Liver (tissue), 9 donors: ENCODE measurements around the gene LMOD3. TPM values are rescaled to one million over a fixed set of nuclear protein-coding genes. Genes with fewer than 3 reads are reported as not detected.
A peak's percentile ranks its signal among the peaks of the same experiment; 100 is the strongest.

Source experiments
- DNase-seq: peaks from one replicate; pipeline ENCODE4 v3.0.0-alpha.2; 2017; ENCODE audit warnings: low spot score
- H3K27ac ChIP-seq, 2 donors: one replicate each; pipeline ENCODE4 v1.7.0; 2013; ENCODE audit warnings: inconsistent platforms in 2 of 2, low read length in 2 of 2, control low read depth in 1 of 2, low read depth in 1 of 2, mild to moderate bottlenecking in 1 of 2
- H3K27me3 ChIP-seq, 4 donors: one replicate each; pipeline versions ENCODE4 v1.6.1 to v1.7.0; 2013; ENCODE audit warnings: low read length in 3 of 4, inconsistent platforms in 1 of 4, mild to moderate bottlenecking in 1 of 4, moderate library complexity in 1 of 4; ENCODE audit not compliant: control insufficient read depth in 4 of 4, insufficient read depth in 4 of 4
- H3K36me3 ChIP-seq, 4 donors: one replicate each; pipeline versions ENCODE4 v1.6.1 to v1.7.0; 2013; ENCODE audit warnings: low read length in 3 of 4, mild to moderate bottlenecking in 3 of 4, low read depth in 1 of 4, moderate library complexity in 1 of 4; ENCODE audit not compliant: control insufficient read depth in 4 of 4, insufficient read depth in 3 of 4
- H3K4me1 ChIP-seq, 4 donors: one replicate each; pipeline versions ENCODE4 v1.6.1 to v1.7.0; 2013; ENCODE audit warnings: low read length in 3 of 4, mild to moderate bottlenecking in 3 of 4, moderate library complexity in 1 of 4; ENCODE audit not compliant: control insufficient read depth in 4 of 4, insufficient read depth in 4 of 4
- H3K4me3 ChIP-seq, 3 donors: one replicate each; pipeline versions ENCODE4 v1.6.1 to v1.7.0; 2013; ENCODE audit warnings: low read length in 3 of 3, control low read depth in 1 of 3, low read depth in 1 of 3, mild to moderate bottlenecking in 1 of 3
- H3K9ac ChIP-seq, 2 donors: one replicate each; pipeline ENCODE4 v1.7.0; 2013; ENCODE audit warnings: low read length in 2 of 2, mild to moderate bottlenecking in 2 of 2, moderate library complexity in 2 of 2, control low read depth in 1 of 2, low read depth in 1 of 2
- H3K9me3 ChIP-seq, 4 donors: one replicate each; pipeline versions ENCODE4 v1.6.1 to v1.7.0; 2013; ENCODE audit warnings: low read length in 3 of 4; ENCODE audit not compliant: control insufficient read depth in 4 of 4
- FOXA1 ChIP-seq: IDR thresholded peaks from 2 replicates; pipeline ENCODE4 v1.6.1; 2016; ENCODE audit warnings: antibody characterized with exemption
- FOXA2 ChIP-seq: IDR thresholded peaks from 2 replicates; pipeline ENCODE4 v1.6.1; 2016; ENCODE audit warnings: antibody characterized with exemption
- GABPA ChIP-seq, 2 donors: IDR thresholded peaks in 1 of 2; conservative IDR thresholded peaks in 1 of 2; 2 replicates each; pipeline ENCODE4 v1.6.1; 2016; ENCODE audit warnings: antibody characterized with exemption in 2 of 2, mild to moderate bottlenecking in 1 of 2, moderate library complexity in 1 of 2
- HNF4A ChIP-seq, 2 donors: conservative IDR thresholded peaks; 2 replicates each; pipeline ENCODE4 v1.6.1; 2016; ENCODE audit warnings: antibody characterized with exemption in 2 of 2, mild to moderate bottlenecking in 2 of 2
- HNF4G ChIP-seq: IDR thresholded peaks from 2 replicates; pipeline ENCODE4 v1.6.1; 2016; ENCODE audit warnings: antibody characterized with exemption
- JUND ChIP-seq, 2 donors: IDR thresholded peaks; 2 replicates each; pipeline ENCODE4 v1.6.1; 2016; ENCODE audit warnings: antibody characterized with exemption in 2 of 2
- RXRA ChIP-seq, 2 donors: IDR thresholded peaks; 2 replicates each; pipeline ENCODE4 v1.6.1; 2017 to 2018; ENCODE audit warnings: antibody characterized with exemption in 2 of 2, mild to moderate bottlenecking in 1 of 2
- SP1 ChIP-seq: IDR thresholded peaks from 2 replicates; pipeline ENCODE4 v1.6.1; 2018; ENCODE audit warnings: antibody characterized with exemption, mild to moderate bottlenecking
- YY1 ChIP-seq: IDR thresholded peaks from 2 replicates; pipeline ENCODE4 v1.6.1; 2016; ENCODE audit warnings: antibody characterized with exemption, mild to moderate bottlenecking
- WGBS: extraction: QIAGEN DNeasy Blood & Tissue Kit; methylation state at CpG from one replicate; pipeline ENCODE4 v1.1.7; 2013; 5-methylcytosine and 5-hydroxymethylcytosine counted together
- polyA plus RNA-seq, 2 donors: library from polyadenylated mRNA; stranded (reverse) in 1 of 2; unstranded in 1 of 2; fragments of 200-250 nt in 1 of 2; fragments of >200 nt in 1 of 2; fragmentation: Nextera tagmentation in 1 of 2; extraction: Ambion mirVana in 1 of 2; gene quantifications; one replicate each; pipeline versions ENCODE4 v1.2.1 to v1.2.3, GENCODE V29; 2013 to 2015
- total RNA-seq, 2 donors: library from RNA; depleted of rRNA; stranded (reverse); fragments of >200 nt; gene quantifications; one replicate each; pipeline ENCODE4 v1.2.3, GENCODE V29; 2014
- TF ChIP-seq, protein P1 (sequence below): IDR thresholded peaks from 2 replicates; pipeline ENCODE4 v1.6.1; 2016; ENCODE audit warnings: antibody characterized with exemption
- TF ChIP-seq, protein P2 (sequence below): IDR thresholded peaks from 2 replicates; pipeline ENCODE4 v1.6.1; 2016; ENCODE audit warnings: antibody characterized with exemption, mild to moderate bottlenecking
- donor health status: healthy.
- donor health status: healthy.
- donor health status: healthy.
- donor health status: healthy.
- donor health status: healthy.

Gene LMOD3
- total and polyA plus RNA-seq, 4 donors: 0.02 to 0.04 TPM; not detected in 2

DNA sequence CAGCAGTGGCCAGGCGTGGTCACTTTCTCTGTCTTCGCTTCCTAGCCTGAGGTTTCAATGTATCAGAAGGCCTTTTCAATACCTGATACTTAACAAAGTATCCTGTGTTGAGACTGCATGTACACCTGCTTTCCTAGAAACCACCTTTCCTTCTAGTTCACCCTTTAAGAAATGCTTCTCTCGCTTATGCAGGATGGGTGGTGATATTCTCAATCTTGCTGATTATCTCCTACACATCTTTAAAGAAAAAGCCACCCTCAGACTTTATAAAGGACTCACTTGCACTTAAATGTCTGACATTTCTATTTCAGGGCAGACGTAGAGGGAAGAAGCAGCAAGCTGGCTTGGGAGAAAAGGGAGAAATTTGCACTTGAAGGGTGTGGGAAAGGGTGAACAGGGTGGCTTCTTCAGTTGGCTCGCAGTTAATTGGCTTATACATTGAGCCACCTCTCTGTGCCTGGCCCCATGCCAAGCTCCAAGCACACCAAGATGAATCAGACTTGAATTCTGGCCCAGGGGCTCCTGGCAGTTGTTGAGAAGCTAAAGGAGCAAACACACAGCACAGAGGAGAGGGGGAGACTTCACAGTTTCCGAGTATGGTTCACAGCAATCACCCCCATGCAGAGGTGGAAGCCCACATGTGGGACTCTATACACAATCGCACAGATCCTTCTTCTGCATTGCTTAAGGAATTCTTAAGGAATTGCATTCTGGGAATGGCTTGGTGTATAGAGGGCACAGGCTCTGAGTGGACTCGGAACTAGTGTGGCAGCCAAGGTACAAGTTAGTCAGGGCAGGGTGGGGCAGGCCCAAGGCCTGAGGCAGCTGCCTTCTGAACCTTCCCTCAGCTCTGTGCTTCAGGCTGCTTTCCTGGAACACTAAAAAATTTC lies 36.3 kb downstream of the LMOD3 start:
- Histone ChIP-seq H3K9ac (peak overlapping the region; percentile 43 to 91), H3K27ac (peak overlapping the region; percentile 85 to 94)
- 16% methylated on average over 8 of the region's 8 CpGs for WGBS

DNA sequence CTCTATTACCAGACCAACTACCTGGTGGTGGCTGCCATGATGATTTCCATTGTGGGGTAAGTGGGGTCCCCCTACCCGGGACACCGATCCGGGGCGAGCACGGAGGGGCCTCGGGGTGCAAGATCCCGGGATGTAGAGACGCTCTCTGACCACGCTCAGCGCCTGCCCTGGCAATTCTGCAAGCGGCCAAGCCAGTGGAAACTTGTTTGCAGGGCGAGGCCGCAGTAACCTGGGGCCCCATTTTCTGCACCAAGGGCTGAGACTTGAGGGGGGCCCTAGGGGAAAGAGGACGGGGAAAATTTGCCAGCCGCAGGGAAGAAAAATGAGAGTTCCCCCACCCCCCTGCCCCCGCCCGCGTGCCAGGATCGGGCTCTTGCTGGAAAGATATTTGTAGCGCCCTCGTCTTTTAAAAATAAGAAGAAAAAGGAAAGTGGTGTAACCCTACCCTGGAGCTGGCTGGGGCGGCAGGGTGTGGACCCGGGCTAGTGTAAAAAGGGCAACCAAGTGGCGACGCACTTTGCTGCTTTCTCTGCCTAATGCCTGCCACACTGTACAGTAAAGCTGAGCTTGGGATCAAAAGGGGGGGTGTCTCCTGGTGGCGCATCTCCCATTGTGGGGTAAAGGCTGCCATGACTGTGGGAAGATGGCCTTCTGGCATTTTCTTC lies 37.1 kb downstream of the LMOD3 start:
- peak overlapping the region; percentile 85 to 94 for H3K27ac ChIP-seq
- peak overlapping the region; percentile 83 to 98 (median 97) for H3K4me3 ChIP-seq
- peaks cover 8 to 23% (median 17%) of the 10 kb centered on the region in 4 donors for H3K4me1 ChIP-seq
- no peaks in the 10 kb centered on the region for H3K36me3 ChIP-seq
- H3K27me3 ChIP-seq: no peaks in the 10 kb centered on the region
- peak overlapping the region; percentile 43 to 91 for H3K9ac ChIP-seq
- WGBS: under 1% methylated on average over 26 of the region's 26 CpGs
- TF ChIP-seq YY1: peak; percentile 76
- TF ChIP-seq, protein P1, sequence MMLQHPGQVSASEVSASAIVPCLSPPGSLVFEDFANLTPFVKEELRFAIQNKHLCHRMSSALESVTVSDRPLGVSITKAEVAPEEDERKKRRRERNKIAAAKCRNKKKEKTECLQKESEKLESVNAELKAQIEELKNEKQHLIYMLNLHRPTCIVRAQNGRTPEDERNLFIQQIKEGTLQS: no peak
- peak; percentile 58 for DNase-seq
- no peaks in the 10 kb centered on the region for H3K9me3 ChIP-seq

More for the DNA sequence above, 36.3 kb downstream of the LMOD3 start:
- TF ChIP-seq FOXA2 (no peak), FOXA1 (no peak), HNF4A (conservative IDR thresholded peaks at IDR 0.05) (peak in 1 of 2 donors; percentile 9), GABPA (IDR thresholded peaks at IDR 0.05 in 1 of 2, conservative IDR thresholded peaks at IDR 0.05 in 1 of 2) (no peak), JUND (IDR thresholded peaks at IDR 0.05) (no peak), RXRA (IDR thresholded peaks at IDR 0.05) (no peak), HNF4G (no peak), YY1 (no peak), SP1 (peak; percentile 9)
- TF ChIP-seq, protein P2, sequence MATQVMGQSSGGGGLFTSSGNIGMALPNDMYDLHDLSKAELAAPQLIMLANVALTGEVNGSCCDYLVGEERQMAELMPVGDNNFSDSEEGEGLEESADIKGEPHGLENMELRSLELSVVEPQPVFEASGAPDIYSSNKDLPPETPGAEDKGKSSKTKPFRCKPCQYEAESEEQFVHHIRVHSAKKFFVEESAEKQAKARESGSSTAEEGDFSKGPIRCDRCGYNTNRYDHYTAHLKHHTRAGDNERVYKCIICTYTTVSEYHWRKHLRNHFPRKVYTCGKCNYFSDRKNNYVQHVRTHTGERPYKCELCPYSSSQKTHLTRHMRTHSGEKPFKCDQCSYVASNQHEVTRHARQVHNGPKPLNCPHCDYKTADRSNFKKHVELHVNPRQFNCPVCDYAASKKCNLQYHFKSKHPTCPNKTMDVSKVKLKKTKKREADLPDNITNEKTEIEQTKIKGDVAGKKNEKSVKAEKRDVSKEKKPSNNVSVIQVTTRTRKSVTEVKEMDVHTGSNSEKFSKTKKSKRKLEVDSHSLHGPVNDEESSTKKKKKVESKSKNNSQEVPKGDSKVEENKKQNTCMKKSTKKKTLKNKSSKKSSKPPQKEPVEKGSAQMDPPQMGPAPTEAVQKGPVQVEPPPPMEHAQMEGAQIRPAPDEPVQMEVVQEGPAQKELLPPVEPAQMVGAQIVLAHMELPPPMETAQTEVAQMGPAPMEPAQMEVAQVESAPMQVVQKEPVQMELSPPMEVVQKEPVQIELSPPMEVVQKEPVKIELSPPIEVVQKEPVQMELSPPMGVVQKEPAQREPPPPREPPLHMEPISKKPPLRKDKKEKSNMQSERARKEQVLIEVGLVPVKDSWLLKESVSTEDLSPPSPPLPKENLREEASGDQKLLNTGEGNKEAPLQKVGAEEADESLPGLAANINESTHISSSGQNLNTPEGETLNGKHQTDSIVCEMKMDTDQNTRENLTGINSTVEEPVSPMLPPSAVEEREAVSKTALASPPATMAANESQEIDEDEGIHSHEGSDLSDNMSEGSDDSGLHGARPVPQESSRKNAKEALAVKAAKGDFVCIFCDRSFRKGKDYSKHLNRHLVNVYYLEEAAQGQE: no peak
- Histone ChIP-seq H3K4me1 (peaks cover 7 to 22% (median 15%) of the 10 kb centered on the region in 4 donors), H3K9me3 (no peaks in the 10 kb centered on the region), H3K36me3 (no peaks in the 10 kb centered on the region), H3K27me3 (no peaks in the 10 kb centered on the region), H3K4me3 (peak overlapping the region; percentile 73 to 97 (median 83))
- peak; percentile 77 for DNase-seq
